HG02870 (cell line): ENCODE measurements around the gene KRT17.
"Not testable (repeated sequence)": the region's sequence is repeated elsewhere in the genome, so short reads cannot be mapped to it uniquely, and the experiment has no call there.

Source experiments
- ATAC-seq: cut with Tn5 transposase; IDR thresholded peaks from one replicate; pipeline ENCODE4 v1.9.1; 2021; ENCODE audit warnings: mild to moderate bottlenecking, moderate library complexity; ENCODE audit not compliant: unreplicated experiment

Gene KRT17

GRCh38 chr17:41635121-41636097 lies 11.0 kb upstream of the KRT17 start:
- ATAC-seq, result no peak

DNA sequence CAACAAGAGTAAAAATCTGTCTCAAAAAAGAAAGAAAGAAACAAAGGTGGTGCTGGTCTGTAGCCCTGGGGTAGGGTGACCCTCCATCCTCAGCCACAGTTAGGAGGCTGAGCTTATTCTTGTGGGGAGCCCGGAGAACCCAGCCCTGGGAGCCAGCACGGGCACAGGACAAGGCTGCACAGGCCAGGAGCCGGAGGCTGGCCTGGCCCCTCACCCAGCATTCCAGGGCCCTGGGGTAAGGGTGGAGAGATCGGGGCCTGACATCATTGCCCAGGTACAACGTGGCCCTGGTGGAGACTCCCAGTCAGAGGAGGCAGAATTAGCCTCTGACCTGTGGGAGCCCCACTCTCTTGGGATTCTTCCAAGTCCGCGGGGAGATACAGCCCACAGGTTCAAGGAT lies 10.3 kb upstream of the KRT17 start:
- ATAC-seq, result no peak

- no peak for ATAC-seq
Measured at GRCh38 chr17:41633556-41634199, 9.3 kb upstream of the KRT17 start.

GRCh38 chr17:41632482-41633105 lies 8.2 kb upstream of the KRT17 start:
- ATAC-seq, result no peak

DNA sequence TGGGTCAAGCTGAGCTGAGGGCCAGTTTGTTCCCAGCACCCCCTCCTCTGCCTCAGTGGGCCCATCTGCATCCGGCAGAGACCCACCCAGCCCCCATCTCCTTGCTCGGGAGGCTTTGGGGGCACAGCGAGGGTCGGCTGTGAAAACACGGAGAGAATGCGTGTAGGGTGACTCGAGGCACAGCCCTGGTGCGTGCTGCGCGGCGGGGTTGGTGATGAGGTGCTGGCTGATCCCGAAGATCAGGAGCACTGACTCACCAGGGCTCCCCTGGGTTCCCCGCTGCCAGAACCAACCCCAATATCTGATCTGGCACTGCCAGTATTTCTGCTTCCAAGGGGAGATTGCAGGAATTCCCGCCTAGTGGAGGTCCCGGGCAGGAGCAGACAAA lies 7.5 kb upstream of the KRT17 start:
- no peak for ATAC-seq

GRCh38 chr17:41631025-41631897 lies 6.9 kb upstream of the KRT17 start:
- no peak for ATAC-seq

DNA sequence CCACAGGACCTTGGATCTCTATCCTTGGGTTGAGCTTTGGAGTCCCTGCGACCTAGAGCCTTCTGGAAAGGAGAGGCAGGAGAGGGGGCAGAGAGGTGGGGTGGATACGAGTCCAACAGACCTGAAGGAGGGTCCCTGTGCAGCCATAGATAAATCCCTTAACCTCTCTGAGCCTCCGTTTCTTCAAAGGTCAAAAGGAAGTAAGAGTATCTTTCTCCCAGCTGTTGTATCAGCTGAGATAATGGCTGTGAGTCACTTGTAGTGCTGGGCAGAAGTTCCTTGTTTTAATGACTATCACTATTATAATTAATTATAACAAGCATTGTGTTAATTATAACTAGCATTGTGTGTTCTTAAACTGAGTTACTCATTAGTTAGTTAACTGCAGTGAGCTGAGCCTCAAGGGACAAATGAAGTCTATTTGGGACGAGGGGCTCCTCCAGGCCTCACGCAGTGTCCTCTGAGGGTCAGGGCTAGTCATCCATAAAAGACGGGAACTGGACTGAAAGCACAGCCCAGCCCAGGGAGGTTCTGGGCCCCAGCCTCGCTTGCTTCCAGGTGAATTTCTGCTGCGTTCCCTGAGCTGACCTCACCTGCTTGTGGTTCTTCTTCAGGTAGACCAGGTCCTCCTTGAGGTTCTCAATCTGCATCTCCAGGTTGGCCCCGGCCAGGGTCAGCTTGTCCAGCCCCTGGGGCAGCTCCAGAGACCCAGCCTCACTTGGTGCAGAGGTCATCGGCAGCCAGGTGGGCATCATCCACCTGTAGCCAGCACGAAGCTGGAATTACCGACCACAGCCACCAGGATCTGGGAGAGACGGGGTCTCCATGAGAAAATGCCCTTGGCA lies 5.7 kb upstream of the KRT17 start:
- ATAC-seq, result no peak

GRCh38 chr17:41629316-41629715 lies 4.9 kb upstream of the KRT17 start:
- ATAC-seq, result no peak

GRCh38 chr17:41628621-41629255 lies 4.4 kb upstream of the KRT17 start:
- not testable (repeated sequence) for ATAC-seq

DNA sequence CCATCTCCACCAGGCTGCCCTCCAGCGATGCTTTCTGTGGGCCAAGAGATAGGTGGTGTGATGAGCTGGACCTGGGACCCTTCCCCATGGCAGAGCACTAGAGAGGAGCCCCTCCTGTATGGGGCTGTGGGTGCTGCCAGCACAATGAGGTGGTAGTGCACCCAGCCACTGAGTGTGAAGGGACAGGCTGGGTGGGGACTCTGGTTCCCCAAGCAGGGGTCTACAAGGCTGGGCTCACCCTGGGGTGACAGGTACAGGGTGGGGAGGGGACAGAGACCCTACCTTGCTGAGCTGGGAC lies 3.6 kb upstream of the KRT17 start:
- not testable (repeated sequence) for ATAC-seq

GRCh38 chr17:41627316-41628072 lies 3.1 kb upstream of the KRT17 start:
- no peak for ATAC-seq

GRCh38 chr17:41626914-41627295 lies 2.5 kb upstream of the KRT17 start:
- ATAC-seq, result not testable (repeated sequence)

DNA sequence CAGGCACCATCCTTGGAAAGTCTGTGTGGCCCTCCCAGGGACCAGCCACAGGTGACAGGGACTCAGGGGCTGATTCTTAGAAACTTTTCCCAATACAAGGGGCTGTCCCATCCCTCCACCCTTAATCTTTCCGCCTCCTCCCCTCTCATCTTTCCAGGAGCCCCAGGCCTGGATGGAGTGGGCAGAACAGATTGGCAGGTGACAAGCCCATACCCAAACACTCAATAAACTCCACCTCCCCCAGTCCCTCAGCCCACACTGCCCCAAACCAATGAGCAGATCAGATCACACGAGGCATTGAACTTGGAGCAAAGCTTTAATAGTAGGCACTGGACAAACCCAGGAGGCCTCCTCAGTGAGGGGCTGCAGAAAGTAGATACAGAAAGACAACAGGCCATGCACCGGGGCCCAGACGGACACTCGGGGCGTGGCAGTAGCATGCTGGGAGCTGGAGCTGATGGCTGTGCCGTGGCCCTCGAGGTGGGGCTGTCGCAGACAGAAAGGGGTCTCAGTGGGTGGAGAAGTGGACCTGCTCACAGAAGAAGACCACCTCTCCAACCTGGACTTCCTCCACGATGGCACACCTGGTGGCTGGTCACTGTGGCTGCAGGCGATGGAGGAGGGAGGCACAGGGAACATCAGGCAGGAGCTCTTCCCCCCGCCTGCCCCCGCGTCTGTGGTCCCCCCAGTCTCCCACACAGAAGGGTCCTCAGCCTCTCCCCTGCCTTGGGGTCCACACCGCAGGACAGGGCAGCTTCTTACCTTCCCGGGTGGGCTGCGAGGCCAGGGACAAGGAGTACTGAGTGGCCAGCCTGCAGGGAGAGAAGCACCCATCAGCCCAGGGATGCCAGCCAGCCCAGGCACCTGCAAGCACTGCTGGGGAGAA lies 1.9 kb upstream of the KRT17 start:
- ATAC-seq, result not testable (repeated sequence)

GRCh38 chr17:41625602-41626001 lies 1.2 kb upstream of the KRT17 start:
- ATAC-seq, result no peak

DNA sequence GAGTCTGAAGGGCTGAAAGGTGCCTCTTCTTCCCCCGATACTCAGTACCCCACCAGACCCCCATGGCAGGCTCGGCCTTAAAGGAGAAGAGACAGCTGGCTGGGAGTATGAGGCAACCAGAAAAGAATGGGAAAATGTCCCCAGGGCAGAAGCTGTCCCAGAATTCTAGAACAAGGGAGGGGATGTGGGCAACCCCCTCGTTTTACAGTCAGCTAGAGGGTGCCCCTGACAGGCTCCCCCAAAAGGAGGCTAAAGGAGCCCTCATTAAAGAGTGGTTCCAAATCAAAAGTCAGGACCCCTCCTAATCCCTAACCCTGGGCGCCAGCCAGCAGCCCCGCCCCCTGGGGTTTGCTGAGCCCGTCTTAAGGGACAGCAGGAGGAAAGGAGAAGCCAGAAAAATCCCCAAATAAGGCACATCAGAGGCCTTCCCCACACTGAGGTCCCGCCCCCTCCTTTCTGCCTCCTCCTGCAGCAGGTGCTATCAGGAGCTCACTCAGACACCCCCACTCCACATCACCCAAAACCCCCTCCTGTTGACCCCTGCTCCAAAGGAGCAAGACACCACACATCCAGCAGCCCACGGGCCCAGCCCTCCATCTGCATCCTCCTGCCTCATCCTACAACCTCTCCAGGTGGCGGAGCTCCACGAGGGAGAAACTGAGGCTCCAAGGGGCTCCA lies 1.1 kb downstream of the KRT17 start:
- not testable (repeated sequence) for ATAC-seq

- not testable (repeated sequence) for ATAC-seq
Measured at GRCh38 chr17:41622340-41623183, 1.8 kb downstream of the KRT17 start.
